GM12864 (cell line): ENCODE measurements around the gene MRPL49.
"Not testable (repeated sequence)": the region's sequence is repeated elsewhere in the genome, so short reads cannot be mapped to it uniquely, and the experiment has no call there.

Experiments used
- DNase-seq: peaks from one replicate; pipeline ENCODE4 v3.0.0-alpha.2; 2011; ENCODE audit warnings: low read depth
- H3K4me3 ChIP-seq: 2 replicates; pipeline ENCODE4 v1.5.1; 2011; ENCODE audit warnings: mild to moderate bottlenecking, low read depth, low read length, control low read depth
- CTCF ChIP-seq: IDR thresholded peaks from 2 replicates; pipeline ENCODE4 v1.5.1; 2011; ENCODE audit warnings: low read depth, mild to moderate bottlenecking, moderate library complexity, low read length, control low read depth, inconsistent platforms; ENCODE audit errors: missing control alignments

MRPL49 gene

GRCh38 chr11:65118097-65118837, 3.9 kb upstream of the MRPL49 start:
- no peak overlapping the region for H3K4me3 ChIP-seq
- TF ChIP-seq CTCF: no peak
- DNase-seq: no peak

- not testable (repeated sequence) for H3K4me3 ChIP-seq, DNase-seq
Measured at GRCh38 chr11:65118891-65119669, 3.0 kb upstream of the MRPL49 start.

- no peak overlapping the region for H3K4me3 ChIP-seq
- DNase-seq: no peak
- no peak for TF ChIP-seq CTCF
Measured at GRCh38 chr11:65119670-65119995, 2.5 kb upstream of the MRPL49 start.

- peak overlapping the region; percentile 85 for H3K4me3 ChIP-seq
- DNase-seq: no peak
- no peak for TF ChIP-seq CTCF
Measured at GRCh38 chr11:65120831-65121230, 1.3 kb upstream of the MRPL49 start.

- DNase-seq: no peak
- no peak for TF ChIP-seq CTCF
- peak overlapping the region; percentile 85 for H3K4me3 ChIP-seq
Measured at GRCh38 chr11:65121447-65121864, 665 bp upstream of the MRPL49 start.

- no peak overlapping the region for H3K4me3 ChIP-seq
- DNase-seq: no peak
- TF ChIP-seq CTCF: no peak
Measured at GRCh38 chr11:65124480-65125196, 2.5 kb downstream of the MRPL49 start.
